Ureter (tissue), 1 donor: ENCODE data around the gene RIPOR2. TPM values are rescaled to one million over a fixed set of nuclear protein-coding genes. Genes with fewer than 3 reads are reported as not detected.
"Not testable (repeated sequence)": the region's sequence is repeated elsewhere in the genome, so short reads cannot be mapped to it uniquely, and the experiment has no call there.

ENCODE experiments used
- DNase-seq: peaks from one replicate; pipeline ENCODE4 v3.0.0-alpha.2; 2020; ENCODE audit warnings: low spot score
- total RNA-seq: library from RNA; stranded (reverse); gene quantifications from one replicate; pipeline ENCODE4 v1.2.4, GENCODE V29; 2023
- donor health status: DM: yes; HTN: yes; CAD: no.

Gene RIPOR2
- total RNA-seq, 1 donor from 2014 or later, result 12.1 TPM

DNA sequence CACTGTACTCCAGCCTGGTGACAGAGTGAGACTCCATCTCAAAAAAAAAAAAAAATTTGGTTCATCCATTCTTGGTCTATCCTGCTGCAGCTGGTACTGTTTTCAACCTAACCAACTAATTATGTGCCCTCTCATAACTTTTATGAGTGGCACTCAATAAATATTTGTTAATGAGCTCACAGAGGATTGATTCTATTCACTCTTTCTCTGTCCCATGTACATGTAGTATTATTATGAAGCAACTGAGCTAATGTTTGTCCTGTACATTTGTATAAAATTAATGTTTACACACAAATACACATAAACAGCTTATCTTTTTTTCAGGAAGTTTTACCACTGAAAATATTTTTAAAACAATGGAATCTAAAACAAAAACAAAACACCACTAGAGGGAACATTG, 10.1 kb downstream of the RIPOR2 start:
- no peak for DNase-seq

DNA sequence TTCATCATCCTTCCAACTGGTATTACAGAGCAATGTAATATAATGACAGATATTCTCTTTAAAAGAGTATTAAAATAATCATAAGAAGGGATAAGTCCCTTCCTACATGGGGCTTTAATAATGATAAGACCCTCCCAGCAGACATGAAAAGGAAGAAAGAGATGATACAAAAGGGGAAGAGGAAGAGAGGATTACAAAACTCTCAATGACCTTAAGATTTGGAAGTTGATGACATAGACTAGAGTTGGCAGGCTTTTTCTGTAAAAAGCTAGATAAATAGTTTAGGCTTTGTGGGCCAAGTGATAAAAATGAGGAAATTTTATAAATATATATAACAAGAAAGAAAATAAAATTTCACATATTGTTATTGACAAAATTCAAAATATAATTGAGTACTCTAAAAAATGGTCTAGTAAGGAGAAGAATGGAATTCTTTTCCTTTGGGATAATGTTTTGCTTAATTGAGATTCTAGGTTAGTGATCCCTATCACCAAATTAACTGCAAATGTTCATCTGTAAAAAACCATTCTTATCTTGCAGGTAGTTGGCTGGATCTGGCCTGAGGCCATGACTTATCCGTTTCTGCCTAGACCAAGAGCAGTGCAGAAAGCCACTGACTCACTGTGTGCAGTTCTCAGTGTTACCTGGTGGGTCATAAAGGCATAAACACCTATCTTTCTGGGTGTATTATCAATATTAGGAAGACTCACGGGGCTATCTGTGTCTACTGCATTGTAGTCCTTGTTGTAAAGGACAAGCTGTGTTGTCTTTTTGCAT, 11.0 kb downstream of the RIPOR2 start:
- no peak for DNase-seq

DNA sequence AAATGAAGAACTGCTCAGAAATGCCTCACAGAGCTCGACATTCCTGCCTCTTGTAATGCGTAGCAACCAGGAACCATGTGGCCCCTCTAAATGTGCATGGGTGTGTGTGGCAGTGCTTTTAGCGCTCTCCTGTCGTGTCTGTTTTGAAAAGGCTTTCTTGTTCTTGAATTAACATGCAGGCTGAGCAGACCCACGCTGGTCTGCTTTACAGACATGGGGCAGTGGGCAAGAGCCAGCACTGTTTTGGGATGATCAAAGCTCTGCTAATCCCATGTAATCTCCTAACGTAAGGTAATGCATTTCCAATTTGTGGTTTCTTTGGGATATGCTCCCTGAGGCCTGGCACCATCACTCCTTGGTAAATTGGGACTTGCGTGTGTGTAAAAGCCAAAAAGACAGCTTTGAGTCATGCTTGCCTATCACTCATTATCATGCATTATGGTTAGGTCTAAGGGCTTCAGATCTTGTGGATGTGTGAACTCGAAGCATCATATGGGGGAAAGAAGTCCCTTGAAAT, 11.8 kb downstream of the RIPOR2 start:
- no peak for DNase-seq

DNA sequence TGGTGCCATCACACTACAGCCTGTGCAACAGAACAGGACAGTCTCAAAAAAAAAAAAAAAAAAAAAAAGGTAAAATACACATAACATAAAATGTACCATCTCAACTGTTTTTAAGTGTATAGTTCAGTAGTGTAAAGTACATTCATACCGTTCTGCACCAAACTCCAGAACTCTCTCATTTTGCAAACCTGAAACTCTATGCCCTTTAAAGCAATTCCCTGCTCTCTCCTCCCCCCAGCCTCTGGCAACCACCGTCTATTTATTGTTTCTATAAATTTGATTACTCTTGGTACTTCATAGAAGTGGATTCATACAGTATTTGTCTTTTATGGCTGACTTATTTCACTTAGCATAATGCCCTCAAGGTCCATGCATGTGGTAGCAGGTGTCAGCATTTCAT, 12.9 kb downstream of the RIPOR2 start:
- no peak for DNase-seq

DNA sequence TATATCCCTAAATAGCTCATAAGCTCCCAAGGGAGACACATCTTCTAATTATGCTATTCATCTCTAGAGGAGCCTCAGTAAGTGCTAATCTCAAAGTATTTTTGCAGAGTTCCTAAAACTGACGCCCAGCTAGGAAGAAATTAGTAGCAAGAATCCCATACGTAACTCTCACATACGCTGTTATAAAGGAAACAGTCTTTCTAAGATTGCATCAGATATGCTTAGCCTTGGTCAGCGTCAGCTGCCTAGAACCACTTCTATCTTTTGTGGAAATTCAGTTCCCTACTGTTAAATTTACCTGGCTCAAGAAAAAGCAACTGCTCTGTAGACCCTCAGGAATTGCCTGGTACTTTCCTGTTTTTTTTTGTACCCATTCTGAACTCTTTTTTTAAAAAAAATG, 13.6 kb downstream of the RIPOR2 start:
- DNase-seq, result no peak

DNA sequence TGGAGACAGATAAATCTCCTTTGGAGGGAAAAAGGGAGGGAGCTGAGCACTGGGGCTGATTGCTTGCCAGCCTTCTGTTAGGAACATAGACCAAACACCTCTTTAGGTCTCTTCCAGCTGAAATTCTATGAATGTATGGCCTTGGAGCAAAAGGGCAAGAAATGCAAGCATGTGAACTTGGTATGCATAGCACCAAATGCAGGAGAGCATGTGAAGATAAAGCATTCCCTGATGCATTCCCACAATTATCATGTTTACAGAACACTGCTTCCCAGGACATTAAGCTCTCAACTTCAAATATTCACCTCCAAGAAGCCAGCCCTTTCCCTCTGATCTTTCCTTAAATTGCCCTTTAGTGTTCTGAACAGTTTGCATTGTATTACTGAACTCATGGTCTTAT, 15.6 kb downstream of the RIPOR2 start:
- DNase-seq, result no peak

DNA sequence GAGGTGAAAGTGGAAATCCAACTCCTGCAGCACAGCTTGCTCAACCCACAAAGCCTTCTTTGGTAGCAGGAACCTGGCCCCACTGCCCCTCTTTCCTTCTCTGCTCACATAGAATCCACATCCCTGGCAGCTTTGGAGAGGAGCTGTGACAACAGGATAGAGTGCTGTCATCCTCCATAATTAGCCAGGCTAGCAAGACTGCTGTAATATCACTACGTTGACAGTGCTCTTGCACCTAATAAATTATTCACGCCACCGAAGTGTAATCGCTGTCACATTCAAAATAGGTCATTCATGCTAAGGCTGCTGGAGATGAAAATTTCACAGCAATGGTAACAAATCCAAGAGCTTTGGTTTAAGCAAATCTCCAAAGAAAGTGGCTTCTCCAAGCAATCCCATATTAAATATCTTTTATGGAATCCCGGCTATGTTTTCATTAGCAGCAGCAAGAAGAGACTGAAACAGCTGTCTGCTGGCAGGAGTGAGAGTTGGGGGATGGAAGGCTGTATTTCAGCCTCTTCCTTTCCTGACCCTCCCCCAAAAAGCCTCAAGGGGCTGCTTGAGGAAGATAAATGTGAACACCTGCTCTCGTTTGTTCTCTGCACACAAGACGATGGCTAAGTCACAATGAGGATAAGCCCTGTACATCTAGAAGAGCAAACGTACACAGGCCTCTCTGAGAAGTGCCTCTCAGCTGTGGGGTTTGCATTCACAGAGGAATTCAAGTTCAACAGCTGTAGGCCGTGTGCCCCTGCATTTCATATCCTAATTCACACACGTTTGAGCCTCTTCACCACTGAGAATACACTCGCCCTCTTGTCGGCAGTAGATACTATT, 16.5 kb downstream of the RIPOR2 start:
- no peak for DNase-seq

DNA sequence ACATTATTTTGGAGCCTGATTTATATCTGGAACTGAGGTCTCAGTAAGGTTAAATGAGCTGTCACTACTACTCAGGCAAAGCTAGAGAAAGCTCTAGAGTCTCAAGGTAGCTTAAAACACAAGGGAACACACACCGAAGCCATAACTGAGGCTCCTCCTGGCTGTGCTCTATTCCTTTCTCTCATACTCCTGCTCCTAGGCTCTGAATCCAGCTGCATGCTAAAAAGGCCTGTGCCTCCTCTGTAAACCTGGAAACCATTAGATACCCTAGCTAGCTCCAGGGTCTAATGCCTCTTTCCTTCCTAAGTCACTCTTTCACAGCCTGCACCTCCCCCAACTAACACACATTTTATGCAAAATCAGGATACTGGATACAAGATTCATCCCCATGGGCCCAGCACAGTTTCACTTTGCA, 17.1 kb downstream of the RIPOR2 start:
- DNase-seq, result no peak

DNA sequence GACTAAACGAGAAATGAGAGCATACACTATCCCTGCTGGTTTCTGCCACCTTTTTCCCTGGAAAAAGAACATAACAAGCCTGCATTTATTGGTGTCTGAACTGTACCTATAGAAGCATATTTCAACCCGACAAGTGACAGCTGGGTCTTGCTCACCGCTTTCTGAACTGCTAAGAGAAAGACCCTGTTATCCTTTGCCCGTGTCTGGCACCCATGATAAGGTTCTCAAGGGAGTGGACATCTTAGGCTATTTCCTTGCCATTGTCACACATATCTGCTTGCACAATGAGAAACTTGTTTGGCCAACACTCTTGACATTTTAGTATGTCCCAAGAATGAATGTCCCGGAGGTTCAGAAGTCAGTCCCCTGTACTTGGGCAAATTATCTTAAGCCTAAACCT, 19.3 kb downstream of the RIPOR2 start:
- no peak for DNase-seq

DNA sequence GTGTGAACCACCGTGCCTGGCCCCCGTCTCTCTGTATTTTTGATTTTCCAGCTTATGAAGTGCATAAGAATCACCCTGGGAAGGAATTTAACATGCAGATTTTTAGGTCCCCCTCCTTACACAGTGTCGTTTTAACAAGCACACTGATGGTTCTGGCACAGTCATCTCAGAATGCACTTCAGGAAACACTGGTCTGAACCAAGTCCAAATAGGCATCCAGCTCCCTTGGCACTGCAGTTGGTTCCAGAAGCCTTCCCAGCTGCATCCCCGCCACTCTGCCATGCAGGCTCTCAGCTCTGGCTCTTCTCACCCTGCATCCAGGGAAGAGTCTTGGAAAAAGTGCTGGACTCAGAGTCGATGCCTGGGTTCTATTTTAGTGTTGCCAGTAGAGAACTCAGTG, 20.1 kb downstream of the RIPOR2 start:
- DNase-seq, result no peak

DNA sequence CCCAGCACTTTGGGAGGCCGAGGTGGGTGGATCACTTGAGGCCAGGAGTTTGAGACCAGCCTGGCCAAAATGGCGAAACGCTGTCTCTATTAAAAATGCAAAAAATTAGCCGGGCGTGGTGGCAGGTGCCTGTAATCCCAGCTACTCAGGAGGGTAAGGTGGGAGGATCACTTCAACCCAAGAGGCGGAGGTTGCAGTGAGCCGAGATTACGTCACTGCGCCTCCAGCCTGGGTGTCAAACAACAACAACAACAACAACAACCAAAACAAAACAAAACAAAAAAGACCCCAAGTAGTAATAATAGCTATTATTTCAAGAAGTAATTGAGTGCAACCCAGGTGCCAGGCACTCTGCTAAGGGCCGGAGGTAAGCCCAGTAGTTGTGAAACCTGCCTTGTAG, 21.7 kb downstream of the RIPOR2 start:
- not testable (repeated sequence) for DNase-seq

DNA sequence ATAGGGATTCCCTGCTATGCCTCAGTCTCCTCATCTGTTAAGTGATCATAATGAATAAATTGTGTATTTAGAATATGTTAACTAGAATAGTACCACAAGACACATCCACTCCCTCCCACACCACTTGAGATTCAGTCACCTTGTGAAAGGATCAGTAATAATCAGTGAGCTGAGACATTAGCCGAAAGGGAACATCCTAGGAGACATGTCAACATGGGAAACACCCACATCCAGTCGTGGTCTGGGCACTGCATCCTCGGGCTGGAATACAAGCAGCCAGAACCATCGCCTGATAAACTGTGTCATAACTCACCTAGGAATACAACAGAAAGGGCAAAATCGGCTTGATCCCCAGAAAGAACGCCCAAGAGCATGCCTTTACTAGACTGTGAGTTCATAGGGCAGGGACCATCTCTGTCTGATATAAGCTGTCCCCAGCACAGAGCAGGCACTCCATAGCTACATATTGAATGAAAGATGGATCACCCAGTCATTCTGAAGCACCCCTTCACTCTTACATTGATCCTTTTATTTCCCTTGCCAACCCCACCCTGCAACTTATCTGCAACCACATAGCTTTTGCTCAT, 23.9 kb downstream of the RIPOR2 start:
- no peak for DNase-seq

DNA sequence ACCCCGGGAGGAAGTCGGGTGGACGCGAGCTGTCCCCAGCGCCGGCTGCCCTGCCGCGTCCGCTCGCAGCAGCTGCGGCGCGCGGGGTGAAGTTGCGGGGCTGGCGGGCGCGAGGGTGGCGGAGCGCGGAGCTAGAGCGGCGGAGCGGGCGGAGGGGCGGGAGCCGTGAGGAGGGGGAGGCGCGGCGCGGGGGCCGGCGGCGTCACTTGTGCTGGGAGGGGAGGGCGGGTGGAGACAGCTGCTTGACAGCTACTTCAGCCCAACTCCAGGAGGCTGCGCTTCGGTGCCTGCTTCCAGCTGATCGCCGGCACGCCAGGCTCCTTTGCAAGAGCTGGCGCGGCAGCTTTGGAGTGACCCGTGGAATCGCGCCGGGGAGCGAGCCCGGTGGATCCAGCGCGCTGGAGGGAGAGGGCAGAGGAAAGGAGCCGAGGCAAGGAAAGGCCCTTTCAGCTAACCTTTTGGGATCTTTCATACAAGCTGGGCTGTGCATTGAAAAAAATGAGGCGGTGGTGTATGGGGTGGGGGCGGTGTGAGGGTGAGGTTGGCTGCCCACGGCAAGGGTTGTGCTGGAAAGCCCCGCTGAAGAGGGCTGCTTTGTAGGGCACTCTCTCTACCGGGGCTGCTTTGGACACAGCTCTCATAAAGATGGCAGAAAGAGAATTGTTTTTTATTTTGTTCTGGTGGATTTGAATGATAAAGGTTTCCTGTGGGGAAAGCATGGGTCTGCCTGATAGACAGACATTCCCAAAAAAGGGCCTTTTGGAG, 24.6 kb downstream of the RIPOR2 start:
- DNase-seq, result peak; percentile 60

DNA sequence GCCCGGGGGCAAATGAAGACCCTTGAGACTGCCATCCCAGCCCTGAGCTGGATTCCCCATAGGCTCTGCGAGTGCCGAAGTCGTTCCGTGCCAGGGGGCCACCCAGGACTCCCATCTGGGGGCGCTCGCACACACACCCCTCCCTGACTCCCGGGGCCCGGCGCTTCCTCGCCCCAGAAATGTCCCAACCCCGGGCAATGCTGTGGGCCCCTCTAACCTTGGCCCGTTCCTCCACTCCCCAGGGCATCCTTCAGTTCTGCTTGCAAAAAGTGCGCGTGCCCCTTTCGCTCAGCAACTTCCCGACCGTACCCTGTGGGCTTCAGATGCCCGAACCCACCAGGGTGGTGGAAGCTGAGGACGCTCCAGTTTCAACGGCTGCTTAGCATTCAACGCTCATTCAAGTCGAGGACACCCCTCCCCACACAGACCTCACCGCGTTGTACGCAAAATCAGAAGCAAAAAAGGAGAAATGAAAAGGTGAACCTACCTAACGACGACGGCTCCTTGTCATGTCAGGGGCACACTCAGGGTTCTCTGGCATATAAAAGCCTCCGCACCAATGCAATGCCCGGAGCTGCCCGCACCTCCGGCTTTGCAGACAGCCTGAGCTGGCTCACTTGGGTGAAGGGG, 25.3 kb downstream of the RIPOR2 start:
- DNase-seq, result no peak

DNA sequence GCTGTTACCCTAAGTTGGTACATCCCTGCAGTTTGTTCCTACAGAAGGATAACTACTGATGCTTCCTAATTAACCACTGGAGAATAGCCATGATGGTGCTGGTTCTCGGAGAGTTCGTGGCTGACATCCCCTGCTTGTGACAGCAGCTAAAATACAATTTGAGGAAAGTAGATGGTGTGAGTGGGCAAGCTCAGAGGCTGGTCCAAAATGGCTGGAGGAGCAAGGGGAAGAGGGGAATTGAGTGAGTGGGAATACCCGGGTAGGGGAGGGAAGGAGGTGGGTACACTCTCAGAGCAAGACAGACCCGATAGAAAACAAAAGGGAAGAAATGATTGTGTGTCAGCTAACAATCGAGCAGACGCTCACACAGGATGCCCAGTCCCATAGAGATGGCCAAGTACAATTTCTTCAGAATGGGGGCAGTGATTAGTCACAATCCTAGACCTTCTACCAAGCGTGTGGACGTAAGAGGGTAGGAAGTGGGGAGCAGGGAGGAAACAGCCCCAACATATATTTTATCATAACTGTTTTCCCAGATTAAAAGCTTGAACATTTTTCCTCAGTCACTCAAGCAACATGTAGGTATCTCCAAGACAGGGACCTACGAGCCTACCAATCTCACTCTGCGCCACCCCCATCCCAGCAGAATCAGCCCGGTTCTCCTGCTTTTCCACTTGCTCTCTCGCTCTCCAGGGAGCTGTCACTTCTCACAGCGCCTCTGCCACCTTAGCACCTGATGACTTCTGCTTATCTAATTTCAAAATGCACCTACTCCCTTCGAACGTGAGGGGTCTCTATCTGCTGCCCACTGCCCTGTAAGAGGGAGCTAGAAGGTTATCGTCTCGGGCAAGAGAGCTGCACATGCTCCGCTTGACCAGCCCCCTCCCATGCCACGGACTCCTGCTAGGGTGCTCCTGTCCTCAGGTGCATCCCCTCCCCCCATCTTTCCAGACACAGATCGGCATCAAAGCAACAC, 26.2 kb downstream of the RIPOR2 start:
- DNase-seq, result no peak

DNA sequence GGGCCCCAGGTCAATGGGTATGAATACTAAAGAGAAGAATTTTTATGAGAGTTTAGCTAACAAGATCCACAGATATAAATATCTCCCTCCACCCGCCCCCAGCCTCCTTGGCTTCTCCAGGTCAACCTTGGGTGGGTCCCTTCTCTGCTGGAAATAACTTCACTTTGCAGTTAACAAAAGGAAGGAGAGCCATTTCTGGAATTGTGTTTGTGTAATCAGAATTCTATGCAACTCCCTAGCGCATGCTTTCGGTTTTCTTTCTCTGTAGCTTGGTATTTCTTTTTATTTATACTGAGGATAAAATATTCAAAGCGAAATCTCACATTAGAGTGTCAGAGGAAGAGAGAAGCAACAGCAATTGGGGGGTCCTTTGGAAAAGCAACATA, 27.1 kb downstream of the RIPOR2 start:
- no peak for DNase-seq

DNA sequence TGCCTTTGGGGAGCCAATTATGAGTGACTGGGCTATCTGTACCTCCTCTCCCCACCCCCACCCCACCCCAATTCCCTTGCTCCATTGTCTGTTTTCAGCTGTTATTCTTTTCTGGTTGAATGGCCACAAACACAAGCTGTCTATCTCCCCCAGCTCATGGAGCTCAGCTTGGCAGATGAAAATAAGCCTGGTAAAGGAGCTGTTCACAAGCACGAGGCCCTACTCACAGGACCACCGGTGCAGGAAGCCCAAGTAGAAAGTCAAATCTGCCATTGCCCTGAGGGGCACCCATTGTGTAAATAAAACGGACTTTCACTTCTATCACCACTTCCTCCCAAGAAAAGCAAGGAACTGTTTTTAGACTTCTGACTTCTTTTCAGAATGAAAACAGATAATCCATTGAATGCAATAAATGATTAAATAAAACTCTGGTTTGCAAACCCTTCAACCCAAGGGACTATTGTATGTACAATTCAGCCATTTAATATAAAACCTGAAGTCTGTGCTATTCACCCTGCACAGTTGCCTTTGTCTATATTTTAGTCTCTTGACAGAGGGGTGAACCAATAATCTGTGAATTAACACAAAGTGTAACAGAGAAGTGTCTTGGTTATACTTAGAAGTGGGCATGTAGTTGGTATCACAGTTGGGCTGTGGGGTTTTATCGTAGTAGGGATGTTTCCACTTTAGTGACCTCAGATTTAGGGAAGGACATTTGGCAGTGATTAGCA, 27.7 kb downstream of the RIPOR2 start:
- DNase-seq, result no peak

DNA sequence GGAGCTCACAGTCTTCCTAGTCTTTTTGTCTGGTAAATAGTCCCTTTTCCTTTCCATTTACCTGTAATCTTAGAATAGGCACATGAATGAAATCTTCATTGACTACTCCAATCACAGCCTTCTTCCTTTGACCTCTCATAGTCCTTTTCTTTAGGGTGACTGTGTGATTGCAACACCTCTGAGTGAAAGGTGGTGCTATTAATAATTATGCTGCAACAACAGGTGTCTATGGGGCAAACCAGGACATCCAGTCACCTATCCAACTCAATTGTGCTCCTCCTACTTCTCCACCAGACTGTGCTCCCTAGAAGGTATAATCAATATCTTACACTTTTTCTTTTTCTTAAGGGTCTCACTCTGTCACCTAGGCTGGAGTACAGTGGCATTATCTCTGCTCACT, 29.4 kb downstream of the RIPOR2 start:
- DNase-seq, result no peak

DNA sequence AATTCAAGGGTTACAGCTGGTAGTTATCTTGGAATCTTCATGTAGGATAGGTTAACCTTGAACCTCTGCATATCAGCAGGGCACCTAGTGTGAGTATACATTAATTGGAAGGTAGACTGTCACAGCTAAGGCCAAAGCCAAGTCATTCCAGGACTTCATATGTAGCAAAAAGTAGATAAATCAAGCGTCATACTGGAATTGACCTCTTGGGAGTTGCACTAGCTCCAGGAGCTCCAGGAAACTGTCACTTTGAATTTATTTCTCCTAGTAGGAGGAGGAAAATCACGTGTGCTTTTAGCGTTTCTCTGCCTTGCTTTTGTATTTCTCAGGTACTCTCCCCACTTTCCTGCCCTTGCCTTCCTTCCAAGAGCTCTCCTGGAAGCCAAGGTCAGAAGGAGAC, 30.3 kb downstream of the RIPOR2 start:
- no peak for DNase-seq
